Spleen (tissue), 7 donors: Measurements from ENCODE around the gene POLG.

Experiments used
- CTCF ChIP-seq, 11 experiments: fragments of 200-600 bp in 7 of 11; fragments of 450-650 bp in 4 of 11; sonication (generic) in 4 of 11; IDR thresholded peaks in 8 of 11; conservative IDR thresholded peaks in 3 of 11; 1 replicate in 7 of 11; 2 replicates in 4 of 11; pipeline versions ENCODE4 v1.4.0 to v1.8.0; 2016 to 2021; ENCODE audit warnings: antibody characterized with exemption in 11 of 11, inconsistent platforms in 4 of 11, mild to moderate bottlenecking in 1 of 11
- POLR2AphosphoS5 ChIP-seq, 3 donors: sonication (generic); formaldehyde crosslinking; IDR thresholded peaks; one replicate each; pipeline ENCODE4 v1.5.1; 2017; ENCODE audit warnings: antibody characterized with exemption in 3 of 3
- donor health status: DM: no; HTN: no; CAD: no; lungs with moderate emphysema.
- donor health status: DM: no; HTN: no; CAD: no.
- donor health status: DM: no; HTN: no; CAD: no.

DNA sequence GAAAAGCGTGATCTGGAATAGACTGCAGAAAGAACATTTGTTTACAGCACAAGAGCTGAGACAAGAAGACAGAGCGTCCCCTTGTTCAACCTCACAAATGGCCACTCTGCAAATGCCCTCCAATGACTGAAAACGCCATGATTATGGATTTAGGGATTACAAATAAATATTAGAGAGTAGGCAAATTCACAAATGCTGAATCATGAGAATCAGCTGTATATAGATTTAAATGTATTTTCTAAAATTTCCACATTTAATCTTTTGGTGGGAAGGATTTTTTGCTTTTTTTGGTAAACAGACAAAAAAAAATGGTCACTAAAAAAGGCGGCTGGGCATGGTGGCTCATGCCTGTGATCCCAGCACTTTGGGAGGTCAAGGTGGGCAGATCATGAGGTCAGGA lies 10.6 kb upstream of the POLG start:
- TF ChIP-seq POLR2AphosphoS5 (IDR thresholded peaks at IDR 0.05) = no peak
- no peak for TF ChIP-seq CTCF (IDR thresholded peaks at IDR 0.05 in 8 of 11, conservative IDR thresholded peaks at IDR 0.05 in 3 of 11)
